ENCODE results near the gene TXK.

GRCh38 chr4:48038666-48039065, 95.4 kb downstream of the TXK start:
- TF ChIP-seq CTCF (IDR thresholded peaks at IDR 0.05) = no peak
- no peak for TF ChIP-seq POLR2AphosphoS5 (IDR thresholded peaks at IDR 0.05)
